DND-41 (cell line): ENCODE data around the gene HECTD3.

Experiments
- ATAC-seq: fragments of 200-7000 bp; cut with Tn5 transposase; 3 replicates; pipeline ENCODE4 v1.9.1; 2021; ENCODE audit warnings: low read depth; ENCODE audit not compliant: insufficient read depth
- DNase-seq: peaks from one replicate; pipeline ENCODE4 v3.0.0-alpha.2; 2020
- H2AFZ ChIP-seq: 2 replicates; pipeline ENCODE4 v1.6.0; 2012; ENCODE audit warnings: low read depth, low read length
- H3K27ac ChIP-seq: 2 replicates; pipeline ENCODE4 v1.5.1; 2012; ENCODE audit warnings: low read length, inconsistent platforms
- H3K27me3 ChIP-seq: fragments of 200-600 bp; sonication (generic); 2 replicates; pipeline ENCODE4 v1.6.0; 2012; ENCODE audit warnings: low read length, mild to moderate bottlenecking, inconsistent platforms; ENCODE audit not compliant: insufficient read depth, poor library complexity
- H3K36me3 ChIP-seq: 2 replicates; pipeline ENCODE4 v1.5.1; 2012; ENCODE audit warnings: low read length, inconsistent platforms; ENCODE audit not compliant: insufficient read depth
- H3K4me1 ChIP-seq: 2 replicates; pipeline ENCODE4 v1.5.1; 2012; ENCODE audit warnings: mild to moderate bottlenecking, low read length; ENCODE audit not compliant: insufficient read depth
- H3K4me2 ChIP-seq: 2 replicates; pipeline ENCODE4 v1.6.0; 2012; ENCODE audit warnings: mild to moderate bottlenecking, moderate library complexity, low read length, inconsistent platforms; ENCODE audit not compliant: insufficient read depth
- H3K4me3 ChIP-seq, 2 experiments: fragments of 200-600 bp in 1 of 2; shearing (Covaris generic) in 1 of 2; 2 replicates each; pipeline ENCODE4 v1.5.1; 2012 to 2016; ENCODE audit warnings: inconsistent platforms in 2 of 2, low read length in 2 of 2, mild to moderate bottlenecking in 2 of 2, low read depth in 1 of 2, moderate library complexity in 1 of 2
- H3K79me2 ChIP-seq: 2 replicates; pipeline ENCODE4 v1.6.0; 2012; ENCODE audit warnings: low read length, inconsistent platforms; ENCODE audit not compliant: insufficient read depth
- H3K9ac ChIP-seq: 2 replicates; pipeline ENCODE4 v1.6.0; 2012; ENCODE audit warnings: low read depth, mild to moderate bottlenecking, inconsistent platforms, low read length, moderate library complexity
- H3K9me3 ChIP-seq: 2 replicates; pipeline ENCODE4 v1.5.1; 2012; ENCODE audit warnings: low read length, moderate library complexity, mild to moderate bottlenecking, inconsistent platforms; ENCODE audit not compliant: insufficient read depth, severe bottlenecking
- H4K20me1 ChIP-seq: 2 replicates; pipeline ENCODE4 v1.6.0; 2012; ENCODE audit warnings: low read length; ENCODE audit not compliant: insufficient read depth
- CTCF ChIP-seq: IDR thresholded peaks from 2 replicates; pipeline ENCODE4 v1.5.1; 2012; ENCODE audit warnings: borderline replicate concordance, low read length, moderate library complexity, mild to moderate bottlenecking; ENCODE audit not compliant: poor library complexity, severe bottlenecking; ENCODE audit errors: extremely low read depth
- EZH2 ChIP-seq: IDR thresholded peaks from 3 replicates; pipeline ENCODE4 v1.6.1; 2012; ENCODE audit warnings: borderline replicate concordance, low read depth, mild to moderate bottlenecking, moderate library complexity, low read length, inconsistent platforms; ENCODE audit not compliant: severe bottlenecking

The HECTD3 gene

GRCh38 chr1:45007311-45007710, 3.8 kb downstream of the HECTD3 start:
- Histone ChIP-seq H3K27ac (no peak overlapping the region), H3K27me3 (no peaks in the 10 kb centered on the region), H3K36me3 (peaks cover 71% of the 10 kb centered on the region), H3K9me3 (no peaks in the 10 kb centered on the region), H3K4me3 (no peak overlapping the region), H3K79me2 (peaks cover 14% of the 10 kb centered on the region), H3K4me2 (no peak overlapping the region), H3K4me1 (peaks cover 22% of the 10 kb centered on the region), H4K20me1 (peaks cover 9% of the 10 kb centered on the region; the same call in 1 of the 2 replicates), H3K9ac (no peak overlapping the region), H2AFZ (no peak overlapping the region)
- DNase-seq (no peak), ATAC-seq (no peak)
- TF ChIP-seq CTCF = no peak
- TF ChIP-seq EZH2 = no peak

- peaks cover 14% of the 10 kb centered on the region for H3K4me1 ChIP-seq
Observed at GRCh38 chr1:45005761-45006160, 5.4 kb downstream of the HECTD3 start.

GRCh38 chr1:45004281-45004920, 6.7 kb downstream of the HECTD3 start:
- H3K36me3 ChIP-seq = peaks cover 71% of the 10 kb centered on the region
- H3K4me2 ChIP-seq = no peak overlapping the region
- TF ChIP-seq EZH2 (no peak), CTCF (no peak)
- H2AFZ ChIP-seq = no peak overlapping the region
- ATAC-seq = no peak
- peaks cover under 1% of the 10 kb centered on the region; the same call in 1 of the 2 replicates for H3K4me1 ChIP-seq
- no peaks in the 10 kb centered on the region; the same call in 1 of the 2 replicates for H4K20me1 ChIP-seq
- H3K79me2 ChIP-seq = no peaks in the 10 kb centered on the region
- DNase-seq = no peak
- H3K9me3 ChIP-seq = no peaks in the 10 kb centered on the region
- no peaks in the 10 kb centered on the region for H3K27me3 ChIP-seq
- no peak overlapping the region for H3K27ac ChIP-seq
- H3K4me3 ChIP-seq = no peak overlapping the region
- no peak overlapping the region for H3K9ac ChIP-seq

More at GRCh38 chr1:45005761-45006160, 5.4 kb downstream of the HECTD3 start:
- peaks cover 9% of the 10 kb centered on the region; the same call in 1 of the 2 replicates for H4K20me1 ChIP-seq
- no peak overlapping the region for H3K4me2 ChIP-seq
- no peaks in the 10 kb centered on the region for H3K9me3 ChIP-seq
- H3K4me3 ChIP-seq = no peak overlapping the region
- no peak overlapping the region for H2AFZ ChIP-seq
- peaks cover 75% of the 10 kb centered on the region for H3K36me3 ChIP-seq
- no peak overlapping the region for H3K9ac ChIP-seq
- H3K79me2 ChIP-seq = peaks cover 10% of the 10 kb centered on the region
- no peak for DNase-seq
- TF ChIP-seq EZH2 = no peak
- H3K27ac ChIP-seq = no peak overlapping the region
- no peak for ATAC-seq
- no peaks in the 10 kb centered on the region for H3K27me3 ChIP-seq

GRCh38 chr1:45003741-45004140, 7.4 kb downstream of the HECTD3 start:
- no peak for TF ChIP-seq CTCF
- TF ChIP-seq EZH2 = no peak
- Histone ChIP-seq H3K9ac (no peak overlapping the region), H3K79me2 (no peaks in the 10 kb centered on the region), H3K4me2 (no peak overlapping the region), H2AFZ (no peak overlapping the region), H3K9me3 (no peaks in the 10 kb centered on the region), H3K4me1 (no peaks in the 10 kb centered on the region), H3K4me3 (no peak overlapping the region), H3K27ac (no peak overlapping the region), H4K20me1 (no peaks in the 10 kb centered on the region; the same call in 1 of the 2 replicates), H3K27me3 (no peaks in the 10 kb centered on the region), H3K36me3 (peaks cover 64% of the 10 kb centered on the region)
- ATAC-seq = no peak
- no peak for DNase-seq
